GM12891 (cell line): Measurements from ENCODE around the gene PSMD10.

Experiments used
- POLR2A ChIP-seq: IDR thresholded peaks from 2 replicates; pipeline ENCODE4 v1.6.1; 2011; ENCODE audit warnings: low read depth, low read length, control low read depth
- TAF1 ChIP-seq: IDR thresholded peaks from 2 replicates; pipeline ENCODE4 v1.6.1; 2011; ENCODE audit warnings: low read depth, low read length, control low read depth

DNA sequence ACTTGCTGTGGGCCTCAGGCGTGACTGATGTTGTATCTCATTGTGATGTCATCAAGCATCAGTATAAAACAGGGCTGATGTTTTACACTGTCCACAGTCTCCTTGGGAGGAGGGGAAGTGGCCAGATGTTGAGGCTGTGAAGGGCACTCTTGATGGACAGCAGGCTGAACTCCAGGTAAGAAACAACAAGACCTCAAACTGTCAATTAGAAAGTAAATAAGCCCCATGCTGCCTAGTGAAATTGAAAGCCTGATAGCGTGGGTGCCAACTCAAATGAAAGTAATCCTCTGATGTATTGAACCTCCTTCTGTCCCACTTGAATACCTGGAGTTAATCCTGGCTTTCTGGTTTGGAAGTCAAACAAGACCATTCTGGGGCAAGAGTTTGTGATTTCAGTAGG is 26.7 kb downstream of the PSMD10 start:
- TF ChIP-seq TAF1 = no peak
- TF ChIP-seq POLR2A = no peak
